GM19467 (cell line): ENCODE results near the gene CPEB2.

Experiments
- ATAC-seq: cut with Tn5 transposase; IDR thresholded peaks from one replicate; pipeline ENCODE4 v1.9.1; 2021; ENCODE audit warnings: mild to moderate bottlenecking, moderate library complexity; ENCODE audit not compliant: unreplicated experiment

Gene CPEB2

DNA sequence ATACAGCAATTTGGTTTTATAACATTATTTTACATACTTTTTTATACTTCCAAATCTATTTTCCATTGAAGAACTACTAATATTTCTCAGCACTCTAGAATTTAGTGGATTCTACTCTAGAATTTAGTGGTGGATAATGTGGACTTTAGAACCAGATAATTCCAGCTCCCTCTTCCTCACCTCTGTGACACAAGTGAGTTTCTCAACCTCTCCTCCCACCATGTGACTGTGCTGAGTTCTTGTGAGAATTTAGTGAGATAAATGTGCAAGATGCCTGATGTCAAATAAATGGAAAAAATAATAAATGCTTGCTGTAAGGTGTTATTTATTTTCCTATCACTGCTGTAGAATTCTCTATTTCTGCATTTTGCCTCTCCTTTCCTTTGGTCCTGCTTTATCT is 107.3 kb downstream of the CPEB2 start:
- ATAC-seq = no peak

DNA sequence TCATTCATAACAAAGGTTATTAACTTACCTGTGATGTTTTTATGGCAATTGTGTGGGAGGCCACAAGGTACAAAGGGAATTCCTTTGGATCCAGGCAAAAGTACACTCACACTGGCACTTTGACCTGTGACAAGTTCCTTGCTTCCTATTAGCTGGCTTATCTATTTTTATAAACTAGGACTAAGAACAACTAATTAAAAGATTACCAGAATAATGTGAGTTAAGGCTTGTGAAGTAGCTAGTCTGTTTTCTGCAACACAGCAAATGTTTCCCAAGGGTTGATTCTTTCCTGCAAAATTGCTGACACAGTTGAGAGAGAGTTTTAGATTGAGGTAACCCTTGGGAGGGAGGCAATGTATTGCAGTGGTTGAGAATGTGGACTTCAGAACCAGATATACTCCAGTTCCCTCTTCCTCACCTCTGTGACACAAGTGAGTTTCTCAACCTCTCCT is 107.9 kb downstream of the CPEB2 start:
- no peak for ATAC-seq

DNA sequence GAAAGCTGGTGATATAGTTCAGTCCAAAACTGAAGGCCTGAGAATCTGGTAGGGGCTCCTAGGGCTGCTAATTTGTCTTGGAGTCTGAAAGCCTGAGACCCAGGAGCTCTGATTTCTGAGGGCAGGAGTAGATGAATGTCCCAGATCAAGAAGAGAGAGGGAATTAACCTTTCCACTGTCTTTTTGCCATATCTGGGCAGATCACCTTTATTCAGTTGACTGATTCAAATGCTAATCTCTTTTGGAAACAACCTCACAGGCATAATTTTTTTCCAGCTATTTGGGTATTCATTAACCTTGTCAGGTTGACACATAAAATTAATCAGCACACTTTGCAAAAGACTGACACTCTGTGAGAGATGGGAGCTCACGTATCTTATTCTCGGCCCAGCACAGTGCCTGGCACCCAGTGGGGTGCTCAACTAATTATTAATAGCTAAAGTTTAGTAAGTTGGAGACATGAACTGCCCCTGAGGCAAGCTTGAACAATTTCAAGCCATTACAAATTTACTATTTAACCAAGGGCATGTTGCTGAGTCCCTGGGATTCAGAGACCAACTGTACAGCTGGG is 114.3 kb downstream of the CPEB2 start:
- no peak for ATAC-seq

DNA sequence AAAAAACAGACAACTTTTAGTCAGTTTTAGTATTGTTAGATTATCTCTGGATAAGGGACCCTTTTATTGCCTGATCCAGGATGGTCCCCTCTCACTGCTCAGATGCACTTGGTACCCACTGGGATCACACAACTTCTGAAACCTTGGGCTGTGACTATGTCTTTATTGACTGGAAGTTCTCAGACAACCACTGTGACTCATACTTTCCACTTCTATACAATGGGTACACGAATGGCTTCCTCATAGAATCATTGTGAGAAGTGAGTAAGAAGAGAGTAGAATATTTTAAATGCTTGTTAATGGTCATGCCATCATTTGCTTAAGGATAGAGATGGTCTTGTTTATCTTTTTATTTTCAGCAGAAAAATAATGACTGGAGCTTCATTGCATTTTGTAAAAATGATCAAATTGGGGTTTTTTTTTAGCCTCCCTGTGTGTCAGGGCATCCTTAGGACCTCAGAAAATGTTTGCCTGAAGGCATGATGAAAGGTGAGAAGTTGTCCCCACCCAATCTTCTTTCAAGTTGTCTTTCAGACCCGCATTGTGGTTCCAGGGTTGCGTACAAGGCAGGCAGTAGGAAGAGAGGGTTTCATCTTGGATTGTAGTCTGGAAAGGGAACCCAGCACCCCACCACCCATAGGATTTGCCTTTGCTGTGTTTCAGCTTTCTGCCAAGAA is 115.1 kb downstream of the CPEB2 start:
- ATAC-seq = no peak

DNA sequence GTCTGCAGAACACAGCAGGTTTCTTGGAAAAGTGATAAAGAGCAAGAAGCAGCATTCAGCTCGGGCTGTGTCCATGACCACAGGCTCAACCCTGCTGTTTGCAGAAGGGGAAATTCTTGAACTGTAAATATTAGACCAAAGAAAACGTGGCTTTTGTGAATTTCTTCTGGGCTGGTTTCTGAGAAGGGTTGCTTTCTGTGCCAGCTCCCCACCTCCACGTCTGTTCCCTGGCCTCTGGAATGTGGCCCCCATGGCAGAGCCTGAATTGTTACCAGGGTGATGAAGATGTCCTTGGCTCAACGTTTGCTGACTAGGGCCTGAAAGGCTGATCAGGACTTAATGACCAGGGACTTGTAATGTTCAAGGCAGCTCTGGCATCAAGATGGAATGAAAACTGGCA is 116.0 kb downstream of the CPEB2 start:
- no peak for ATAC-seq
